SH-SY5Y (cell line): ENCODE measurements around the gene TFF2.

Source experiments
- GATA2 ChIP-seq: IDR thresholded peaks from 2 replicates; pipeline ENCODE4 v1.6.1; 2011; ENCODE audit warnings: mild to moderate bottlenecking, low read depth, low read length
- GATA3 ChIP-seq: IDR thresholded peaks from 2 replicates; pipeline ENCODE4 v1.6.1; 2011; ENCODE audit warnings: low read depth, mild to moderate bottlenecking, low read length, moderate library complexity

- TF ChIP-seq GATA2 (no peak), GATA3 (no peak)
Measured at GRCh38 chr21:42395905-42396651, 45.3 kb upstream of the TFF2 start, which contains the start of gene TMPRSS3.
